AG04449 (cell line): ENCODE results near the gene OR4F17.
"Not testable (repeated sequence)": the region's sequence is repeated elsewhere in the genome, so short reads cannot be mapped to it uniquely, and the experiment has no call there.

Source experiments
- CTCF ChIA-PET: fragments of 350-600 bp; formaldehyde crosslinking; extraction: SDS; loops from one replicate; lab custom pipeline; 2021; ENCODE audit warnings: antibody characterized with exemption; lab: Yijun Ruan, JAX
- POLR2A ChIA-PET: fragments of 400-600, 350-600 bp; formaldehyde crosslinking; extraction: SDS; loops from one replicate; lab custom pipeline; 2020; ENCODE audit warnings: antibody characterized with exemption, inconsistent platforms; lab: Yijun Ruan, JAX
- DNase-seq: peaks from one replicate; pipeline ENCODE4 v3.0.0-alpha.2; 2010; ENCODE audit warnings: low read depth, low spot score
- H3K4me3 ChIP-seq: 2 replicates; pipeline ENCODE4 v1.5.1; 2011; ENCODE audit warnings: low read depth, mild to moderate bottlenecking, control low read depth, low read length

The OR4F17 gene

GRCh38 chr19:106804-107203, at the start of gene OR4F17:
OR4F17 (plus strand) TSS chr19:107104; CDS start chr19:110679, 3,575 bp downstream.
- CTCF ChIA-PET, POLR2A ChIA-PET, DNase-seq, H3K4me3 ChIP-seq: not testable (repeated sequence)

- DNase-seq, POLR2A ChIA-PET, H3K4me3 ChIP-seq, CTCF ChIA-PET: not testable (repeated sequence)
Measured at GRCh38 chr19:70793-71192, 36.1 kb upstream of the OR4F17 start.

- CTCF ChIA-PET, POLR2A ChIA-PET, H3K4me3 ChIP-seq, DNase-seq: not testable (repeated sequence)
Measured at GRCh38 chr19:82864-83263, 24.0 kb upstream of the OR4F17 start.

- POLR2A ChIA-PET, CTCF ChIA-PET, H3K4me3 ChIP-seq, DNase-seq: not testable (repeated sequence)
Measured at GRCh38 chr19:83626-84025, 23.3 kb upstream of the OR4F17 start.

GRCh38 chr19:90678-91077, 16.2 kb upstream of the OR4F17 start:
- H3K4me3 ChIP-seq, DNase-seq, POLR2A ChIA-PET, CTCF ChIA-PET: not testable (repeated sequence)

GRCh38 chr19:94794-95193, 12.1 kb upstream of the OR4F17 start:
- H3K4me3 ChIP-seq, CTCF ChIA-PET, POLR2A ChIA-PET, DNase-seq: not testable (repeated sequence)

GRCh38 chr19:97647-98046, 9.3 kb upstream of the OR4F17 start:
- DNase-seq, POLR2A ChIA-PET, CTCF ChIA-PET, H3K4me3 ChIP-seq: not testable (repeated sequence)

- CTCF ChIA-PET, DNase-seq, POLR2A ChIA-PET, H3K4me3 ChIP-seq: not testable (repeated sequence)
Measured at GRCh38 chr19:120443-121140, 13.7 kb downstream of the OR4F17 start.
